Measurements from ENCODE around the gene TECTB.
"Not testable (repeated sequence)": the region's sequence is repeated elsewhere in the genome, so short reads cannot be mapped to it uniquely, and the experiment has no call there.

The TECTB gene

DNA sequence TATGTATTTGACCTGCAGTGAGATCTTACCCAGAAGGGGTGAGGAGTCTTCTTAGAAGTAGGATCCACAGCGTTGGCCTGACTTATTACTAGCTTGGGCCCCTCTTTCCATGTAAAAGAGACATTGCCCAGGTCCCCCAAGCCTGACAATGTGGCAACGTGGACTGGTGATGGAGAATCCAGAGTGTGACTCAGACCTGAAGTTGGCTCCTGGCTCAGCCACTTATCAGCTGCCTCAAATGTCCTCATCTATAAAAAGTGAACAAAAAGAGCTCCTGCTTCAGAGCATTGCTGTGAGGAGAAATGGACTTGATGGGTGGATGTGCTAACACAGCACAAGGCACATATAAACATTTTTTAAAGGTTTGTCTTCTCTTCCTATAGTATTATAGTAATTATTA lies 35.4 kb upstream of the TECTB start:
- no peak for TF ChIP-seq Cebpa-rat (IDR thresholded peaks at IDR 0.05)
- Histone ChIP-seq H3K9me3 (peaks cover 10% of the 10 kb centered on the region), H4K20me1 (no peaks in the 10 kb centered on the region), H3K4me2 (no peak overlapping the region), H3K4me3 (no peak overlapping the region), H3K27ac (no peak overlapping the region), H3K4me1 (no peaks in the 10 kb centered on the region), H3K27me3 (no peaks in the 10 kb centered on the region), H3K36me3 (no peaks in the 10 kb centered on the region), H3K9ac (no peak overlapping the region)

GRCh38 chr10:112248584-112249295 lies 34.5 kb upstream of the TECTB start:
- H3K36me3 ChIP-seq, result no peaks in the 10 kb centered on the region
- no peak for TF ChIP-seq Cebpa-rat (IDR thresholded peaks at IDR 0.05)
- no peaks in the 10 kb centered on the region for H3K4me1 ChIP-seq

GRCh38 chr10:112249722-112250121 lies 33.5 kb upstream of the TECTB start:
- TF ChIP-seq Cebpa-rat (IDR thresholded peaks at IDR 0.05), result no peak
- Histone ChIP-seq H4K20me1 (no peaks in the 10 kb centered on the region), H3K4me2 (no peak overlapping the region), H3K4me3 (no peak overlapping the region), H3K9ac (no peak overlapping the region), H3K27ac (no peak overlapping the region), H3K9me3 (peaks cover 10% of the 10 kb centered on the region), H3K27me3 (no peaks in the 10 kb centered on the region), H3K36me3 (no peaks in the 10 kb centered on the region), H3K4me1 (no peaks in the 10 kb centered on the region)

More at GRCh38 chr10:112248584-112249295, 34.5 kb upstream of the TECTB start:
- H4K20me1 ChIP-seq, result no peaks in the 10 kb centered on the region
- no peak overlapping the region for H3K9ac ChIP-seq
- H3K9me3 ChIP-seq, result peaks cover 10% of the 10 kb centered on the region
- no peaks in the 10 kb centered on the region for H3K27me3 ChIP-seq
- H3K4me2 ChIP-seq, result no peak overlapping the region
- no peak overlapping the region for H3K27ac ChIP-seq
- no peak overlapping the region for H3K4me3 ChIP-seq

GRCh38 chr10:112250555-112250954 lies 32.6 kb upstream of the TECTB start:
- Histone ChIP-seq H3K27ac (no peak overlapping the region), H3K4me1 (no peaks in the 10 kb centered on the region), H4K20me1 (no peaks in the 10 kb centered on the region), H3K27me3 (no peaks in the 10 kb centered on the region), H3K4me2 (no peak overlapping the region), H3K4me3 (no peak overlapping the region), H3K9ac (no peak overlapping the region), H3K36me3 (no peaks in the 10 kb centered on the region), H3K9me3 (peaks cover 10% of the 10 kb centered on the region)
- TF ChIP-seq Cebpa-rat (IDR thresholded peaks at IDR 0.05), result no peak

DNA sequence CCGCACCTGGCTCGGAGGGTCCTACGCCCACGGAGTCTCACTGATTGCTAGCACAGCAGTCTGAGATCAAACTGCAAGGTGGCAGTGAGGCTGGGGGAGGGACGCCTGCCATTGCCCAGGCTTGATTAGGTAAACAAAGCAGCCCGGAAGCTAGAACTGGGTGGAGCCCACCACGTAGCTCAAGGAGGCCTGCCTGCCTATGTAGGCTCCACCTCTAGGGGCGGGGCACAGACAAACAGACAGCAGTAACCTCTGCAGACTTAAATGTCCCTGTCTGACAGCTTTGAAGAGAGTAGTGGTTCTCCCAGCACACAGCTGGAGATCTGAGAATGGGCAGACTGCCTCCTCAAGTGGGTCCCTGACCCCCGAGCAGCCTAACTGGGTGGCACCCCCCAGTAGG lies 32.0 kb upstream of the TECTB start:
- H3K4me2 ChIP-seq, H3K9me3 ChIP-seq, H4K20me1 ChIP-seq, H3K4me3 ChIP-seq, H3K36me3 ChIP-seq, H3K27me3 ChIP-seq, H3K9ac ChIP-seq, H3K4me1 ChIP-seq, H3K27ac ChIP-seq: not testable (repeated sequence)

- TF ChIP-seq Cebpa-rat (IDR thresholded peaks at IDR 0.05), result no peak
- Histone ChIP-seq H3K9me3 (no peaks in the 10 kb centered on the region), H3K4me2 (no peak overlapping the region), H3K9ac (no peak overlapping the region), H3K4me1 (no peaks in the 10 kb centered on the region), H4K20me1 (no peaks in the 10 kb centered on the region), H3K36me3 (no peaks in the 10 kb centered on the region), H3K27me3 (no peaks in the 10 kb centered on the region), H3K4me3 (no peak overlapping the region), H3K27ac (no peak overlapping the region)
Measured at GRCh38 chr10:112258407-112258806, 24.8 kb upstream of the TECTB start.

- Histone ChIP-seq H3K4me2 (no peak overlapping the region), H4K20me1 (no peaks in the 10 kb centered on the region), H3K9me3 (no peaks in the 10 kb centered on the region), H3K27ac (no peak overlapping the region), H3K9ac (no peak overlapping the region), H3K27me3 (no peaks in the 10 kb centered on the region), H3K4me1 (no peaks in the 10 kb centered on the region), H3K4me3 (no peak overlapping the region), H3K36me3 (no peaks in the 10 kb centered on the region)
- TF ChIP-seq Cebpa-rat (IDR thresholded peaks at IDR 0.05), result no peak
Measured at GRCh38 chr10:112259688-112260087, 23.5 kb upstream of the TECTB start.

GRCh38 chr10:112260831-112261230 lies 22.4 kb upstream of the TECTB start:
- Histone ChIP-seq H3K9me3 (no peaks in the 10 kb centered on the region), H3K4me1 (no peaks in the 10 kb centered on the region), H3K36me3 (no peaks in the 10 kb centered on the region), H3K27ac (no peak overlapping the region), H3K27me3 (no peaks in the 10 kb centered on the region), H3K9ac (no peak overlapping the region), H3K4me3 (no peak overlapping the region), H3K4me2 (no peak overlapping the region), H4K20me1 (no peaks in the 10 kb centered on the region)
- TF ChIP-seq Cebpa-rat (IDR thresholded peaks at IDR 0.05), result no peak

- Histone ChIP-seq H3K4me2 (no peak overlapping the region), H4K20me1 (no peaks in the 10 kb centered on the region), H3K9me3 (no peaks in the 10 kb centered on the region), H3K9ac (no peak overlapping the region), H3K4me1 (no peaks in the 10 kb centered on the region), H3K36me3 (no peaks in the 10 kb centered on the region), H3K27ac (no peak overlapping the region), H3K4me3 (no peak overlapping the region), H3K27me3 (no peaks in the 10 kb centered on the region)
- no peak for TF ChIP-seq Cebpa-rat (IDR thresholded peaks at IDR 0.05)
Measured at GRCh38 chr10:112261281-112261822, 21.8 kb upstream of the TECTB start.

- Histone ChIP-seq H3K27me3 (no peaks in the 10 kb centered on the region), H4K20me1 (no peaks in the 10 kb centered on the region), H3K4me1 (no peaks in the 10 kb centered on the region), H3K36me3 (no peaks in the 10 kb centered on the region), H3K27ac (no peak overlapping the region), H3K9ac (no peak overlapping the region), H3K9me3 (no peaks in the 10 kb centered on the region), H3K4me3 (no peak overlapping the region), H3K4me2 (no peak overlapping the region)
- no peak for TF ChIP-seq Cebpa-rat (IDR thresholded peaks at IDR 0.05)
Measured at GRCh38 chr10:112262546-112262945, 20.7 kb upstream of the TECTB start.
